Left lung (tissue), 10 donors: ENCODE measurements around the gene PERCC1. TPM values are rescaled to one million over a fixed set of nuclear protein-coding genes. Genes with fewer than 3 reads are reported as not detected.

Source experiments
- ATAC-seq: fragments of 200-7000 bp; cut with Tn5 transposase; one replicate; pipeline ENCODE4 v1.9.1; 2020; ENCODE audit warnings: moderate library complexity
- DNase-seq, 4 donors: peaks; one replicate each; pipeline ENCODE4 v3.0.0-alpha.2; 2013 to 2020
- H3K27ac ChIP-seq, 2 donors: fragments of 200-600 bp; sonication (generic) in 1 of 2; one replicate each; pipeline versions ENCODE4 v1.5.0 to v1.8.0; 2020 to 2021
- H3K27me3 ChIP-seq, 2 donors: fragments of 200-600 bp; sonication (generic) in 1 of 2; one replicate each; pipeline versions ENCODE4 v1.5.0 to v1.8.0; 2020 to 2021
- H3K36me3 ChIP-seq, 2 donors: fragments of 200-600 bp; sonication (generic) in 1 of 2; one replicate each; pipeline versions ENCODE4 v1.5.0 to v1.8.0; 2020 to 2021
- H3K4me1 ChIP-seq, 2 donors: fragments of 200-600 bp; one replicate each; pipeline ENCODE4 v1.8.0; 2021
- H3K4me3 ChIP-seq, 2 donors: fragments of 200-600 bp; sonication (generic) in 1 of 2; one replicate each; pipeline versions ENCODE4 v1.5.0 to v1.8.0; 2020 to 2021; ENCODE audit warnings: mild to moderate bottlenecking in 1 of 2
- H3K9me3 ChIP-seq, 2 donors: fragments of 200-600 bp; sonication (generic) in 1 of 2; one replicate each; pipeline versions ENCODE4 v1.5.0 to v1.8.0; 2020 to 2021
- intact Hi-C, 2 donors: fragments of 100-400 bp; cut with DNase I; formaldehyde crosslinking; loops; one replicate each; pipeline versions ENCODE4 v1.11.2 to v1.14.2; 2022
- polyA plus RNA-seq, 6 donors: library from polyadenylated mRNA; unstranded; fragments of 120-200 nt; gene quantifications; one replicate each; pipeline ENCODE4 v1.2.1, GENCODE V29; 2013; ENCODE audit not compliant: insufficient read length in 6 of 6
- total RNA-seq, 2 donors: library from RNA; stranded (reverse); fragmentation: NEBNext Ultra II Directional; extraction: Animal tissue kit (Norgen Biotek cat#: 25700); gene quantifications; one replicate each; pipeline ENCODE4 v1.2.1, GENCODE V29; 2021
- TF ChIP-seq, protein P1 (sequence below), 2 donors: fragments of 200-600 bp; sonication (generic) in 1 of 2; IDR thresholded peaks; one replicate each; pipeline versions ENCODE4 v1.5.0 to v1.8.0; 2021; ENCODE audit warnings: antibody characterized with exemption in 2 of 2
- donor health status: DM: no; HTN: yes; CAD: no.
- donor health status: DM: no; HTN: no; CAD: no.

The PERCC1 gene
- total and polyA plus RNA-seq, 8 donors = 0.31 to 4.4 (median 3.3) TPM; not detected in 1

DNA sequence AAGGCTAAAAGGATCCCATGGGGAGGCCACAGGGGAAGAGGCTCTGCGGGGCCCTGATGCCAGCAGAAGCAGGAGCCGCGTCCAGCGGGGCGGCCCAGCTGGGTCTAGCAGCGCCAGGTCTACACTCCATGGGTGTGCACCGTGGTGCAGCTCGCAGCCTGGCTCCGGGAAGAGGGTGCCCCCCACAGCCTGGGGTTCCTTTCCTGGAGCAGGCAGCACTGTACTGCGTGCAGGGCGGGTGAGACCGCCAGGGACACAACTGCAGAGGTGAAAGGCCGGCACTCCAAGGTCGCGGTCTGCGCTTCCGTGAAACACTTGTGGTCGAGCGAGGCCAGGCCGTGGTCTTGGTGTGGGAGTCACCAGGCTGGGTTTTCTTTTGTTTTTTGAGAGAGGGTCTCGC is 20.0 kb downstream of the PERCC1 start:
- H3K27ac ChIP-seq = no peak overlapping the region
- no peaks in the 10 kb centered on the region for H3K27me3 ChIP-seq
- intact Hi-C loops = no loop called here
- H3K9me3 ChIP-seq = no peaks in the 10 kb centered on the region
- peaks cover 0 to 100% of the 10 kb centered on the region in 2 donors for H3K36me3 ChIP-seq
- no peak for DNase-seq
- no peak for ATAC-seq
- H3K4me3 ChIP-seq = no peak overlapping the region
- TF ChIP-seq, protein P1, sequence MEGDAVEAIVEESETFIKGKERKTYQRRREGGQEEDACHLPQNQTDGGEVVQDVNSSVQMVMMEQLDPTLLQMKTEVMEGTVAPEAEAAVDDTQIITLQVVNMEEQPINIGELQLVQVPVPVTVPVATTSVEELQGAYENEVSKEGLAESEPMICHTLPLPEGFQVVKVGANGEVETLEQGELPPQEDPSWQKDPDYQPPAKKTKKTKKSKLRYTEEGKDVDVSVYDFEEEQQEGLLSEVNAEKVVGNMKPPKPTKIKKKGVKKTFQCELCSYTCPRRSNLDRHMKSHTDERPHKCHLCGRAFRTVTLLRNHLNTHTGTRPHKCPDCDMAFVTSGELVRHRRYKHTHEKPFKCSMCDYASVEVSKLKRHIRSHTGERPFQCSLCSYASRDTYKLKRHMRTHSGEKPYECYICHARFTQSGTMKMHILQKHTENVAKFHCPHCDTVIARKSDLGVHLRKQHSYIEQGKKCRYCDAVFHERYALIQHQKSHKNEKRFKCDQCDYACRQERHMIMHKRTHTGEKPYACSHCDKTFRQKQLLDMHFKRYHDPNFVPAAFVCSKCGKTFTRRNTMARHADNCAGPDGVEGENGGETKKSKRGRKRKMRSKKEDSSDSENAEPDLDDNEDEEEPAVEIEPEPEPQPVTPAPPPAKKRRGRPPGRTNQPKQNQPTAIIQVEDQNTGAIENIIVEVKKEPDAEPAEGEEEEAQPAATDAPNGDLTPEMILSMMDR (IDR thresholded peaks at IDR 0.05) = no peak
- H3K4me1 ChIP-seq = no peaks in the 10 kb centered on the region

- H3K4me1 ChIP-seq = no peaks in the 10 kb centered on the region
- TF ChIP-seq, protein P1 (IDR thresholded peaks at IDR 0.05) = no peak
- intact Hi-C loops = no loop called here
- H3K4me3 ChIP-seq = no peak overlapping the region
- H3K27ac ChIP-seq = no peak overlapping the region
- H3K27me3 ChIP-seq = no peaks in the 10 kb centered on the region
- no peaks in the 10 kb centered on the region for H3K9me3 ChIP-seq
- peaks cover 0 to 100% of the 10 kb centered on the region in 2 donors for H3K36me3 ChIP-seq
- DNase-seq (no peak), ATAC-seq (no peak)
Measured at GRCh38 chr16:1451702-1452392, 21.0 kb downstream of the PERCC1 start.

- Histone ChIP-seq H3K4me1 (no peaks in the 10 kb centered on the region), H3K4me3 (no peak overlapping the region), H3K36me3 (peaks cover 0 to 100% of the 10 kb centered on the region in 2 donors), H3K27me3 (no peaks in the 10 kb centered on the region), H3K27ac (no peak overlapping the region), H3K9me3 (no peaks in the 10 kb centered on the region)
- TF ChIP-seq, protein P1 (IDR thresholded peaks at IDR 0.05) = no peak
- ATAC-seq (no peak), DNase-seq (no peak)
- intact Hi-C loops = no loop called here
Measured at GRCh38 chr16:1452530-1452929, 21.7 kb downstream of the PERCC1 start.

DNA sequence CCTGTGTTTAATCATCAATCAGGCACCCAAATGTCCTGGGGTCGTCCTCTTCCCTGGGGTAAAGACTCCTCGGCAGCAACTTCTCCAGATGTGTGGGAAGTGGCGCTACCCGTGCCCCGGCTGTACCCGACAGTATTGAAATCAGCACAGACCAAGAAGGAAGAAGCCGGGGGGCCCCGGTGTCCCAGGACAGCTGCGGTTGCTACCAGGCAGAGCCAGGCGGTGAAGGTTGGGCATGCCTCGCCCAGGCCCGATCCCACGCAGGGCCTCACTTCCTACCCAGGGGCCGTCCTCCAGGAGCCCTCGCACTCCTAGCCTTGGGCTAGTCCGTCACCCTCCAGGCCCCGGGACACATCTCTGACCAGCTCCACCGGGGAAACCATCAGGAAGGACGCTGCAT is 22.4 kb downstream of the PERCC1 start:
- H3K36me3 ChIP-seq = peaks cover 0 to 100% of the 10 kb centered on the region in 2 donors
- TF ChIP-seq, protein P1 (IDR thresholded peaks at IDR 0.05) = no peak
- H3K4me1 ChIP-seq = no peaks in the 10 kb centered on the region
- no peak overlapping the region for H3K4me3 ChIP-seq
- ATAC-seq (no peak), DNase-seq (no peak)
- H3K9me3 ChIP-seq = no peaks in the 10 kb centered on the region
- H3K27me3 ChIP-seq = no peaks in the 10 kb centered on the region
- intact Hi-C loops = no loop called here
- no peak overlapping the region for H3K27ac ChIP-seq

DNA sequence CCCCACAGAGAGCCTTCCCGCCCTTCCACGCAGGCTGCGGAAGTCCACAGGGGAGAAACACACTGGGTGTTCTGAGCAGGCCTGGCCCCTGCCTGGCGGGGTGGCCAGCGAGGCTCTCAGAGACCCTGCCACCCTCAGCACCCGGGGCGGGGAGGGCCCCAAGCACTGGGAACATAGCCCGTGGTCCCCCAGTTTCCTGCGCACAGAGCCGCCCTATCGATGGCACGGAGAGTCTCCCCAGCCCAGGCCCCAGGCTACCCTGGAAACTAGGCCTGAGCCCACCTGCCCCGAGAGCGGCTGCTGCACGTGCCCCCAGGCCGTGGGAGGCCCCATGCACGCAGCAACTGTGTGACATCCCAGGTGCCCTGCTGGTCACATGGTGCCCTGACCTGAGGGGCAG is 23.7 kb downstream of the PERCC1 start:
- intact Hi-C loops = no loop called here
- no peak for DNase-seq
- ATAC-seq = no peak
- no peaks in the 10 kb centered on the region for H3K27me3 ChIP-seq
- no peaks in the 10 kb centered on the region for H3K9me3 ChIP-seq
- TF ChIP-seq, protein P1 (IDR thresholded peaks at IDR 0.05) = no peak
- no peak overlapping the region for H3K4me3 ChIP-seq
- H3K27ac ChIP-seq = no peak overlapping the region
- H3K4me1 ChIP-seq = no peaks in the 10 kb centered on the region
- peaks cover 0 to 95% of the 10 kb centered on the region in 2 donors for H3K36me3 ChIP-seq
